KMS-11 (cell line): ENCODE results near the gene CD200.
A peak's percentile ranks its signal among the peaks of the same experiment; 100 is the strongest.

Source experiments
- H2AFZ ChIP-seq: fragments of 200-600 bp; sonication (generic); 2 replicates; pipeline ENCODE4 v1.6.1; 2016; ENCODE audit warnings: antibody characterized with exemption, mixed run types, low read depth
- H3K27ac ChIP-seq: fragments of 200-600 bp; sonication (generic); 2 replicates; pipeline ENCODE4 v1.6.1; 2016; ENCODE audit warnings: mild to moderate bottlenecking, mixed run types
- H3K27me3 ChIP-seq: fragments of 200-600 bp; sonication (generic); 2 replicates; pipeline ENCODE4 v1.6.1; 2017; ENCODE audit warnings: mild to moderate bottlenecking, low read depth, mixed run types, moderate library complexity; ENCODE audit not compliant: insufficient read depth
- H3K36me3 ChIP-seq: fragments of 200-600 bp; sonication (generic); 2 replicates; pipeline ENCODE4 v1.6.1; 2017; ENCODE audit warnings: mild to moderate bottlenecking, mixed run types; ENCODE audit not compliant: insufficient read depth
- H3K4me1 ChIP-seq: fragments of 200-600 bp; sonication (generic); 2 replicates; pipeline ENCODE4 v1.6.1; 2016; ENCODE audit warnings: mild to moderate bottlenecking, low read depth, mixed run types; ENCODE audit not compliant: poor library complexity, severe bottlenecking
- H3K4me2 ChIP-seq: fragments of 200-600 bp; sonication (generic); 2 replicates; pipeline ENCODE4 v1.7.0; 2016; ENCODE audit warnings: mild to moderate bottlenecking, mixed run types
- H3K4me3 ChIP-seq: fragments of 200-600 bp; sonication (generic); IDR thresholded peaks from 2 replicates; pipeline ENCODE4 v1.6.1; 2017; ENCODE audit warnings: low read depth, low read length, mixed read lengths; ENCODE audit not compliant: insufficient read depth
- H3K79me2 ChIP-seq: fragments of 200-600 bp; sonication (generic); 2 replicates; pipeline ENCODE4 v1.6.1; 2016; ENCODE audit warnings: low read depth, mixed run types; ENCODE audit not compliant: insufficient read depth
- H3K9ac ChIP-seq: fragments of 200-600 bp; sonication (generic); 2 replicates; pipeline ENCODE4 v1.6.1; 2016; ENCODE audit warnings: mild to moderate bottlenecking, mixed run types
- H4K20me1 ChIP-seq: fragments of 200-600 bp; sonication (generic); 2 replicates; pipeline ENCODE4 v1.6.1; 2016; ENCODE audit warnings: mild to moderate bottlenecking, mixed run types; ENCODE audit not compliant: insufficient read depth
- TF ChIP-seq, protein P1 (sequence below): fragments of 200-600 bp; sonication (generic); conservative IDR thresholded peaks from 2 replicates; pipeline ENCODE4 v1.6.1; 2017; ENCODE audit warnings: low read depth, mild to moderate bottlenecking, antibody characterized with exemption, low read length, moderate library complexity, mixed read lengths

Gene CD200

GRCh38 chr3:112314649-112315048 is 18.3 kb upstream of the CD200 start:
- no peaks in the 10 kb centered on the region for H3K36me3 ChIP-seq
- H4K20me1 ChIP-seq, result no peaks in the 10 kb centered on the region
- TF ChIP-seq, protein P1, sequence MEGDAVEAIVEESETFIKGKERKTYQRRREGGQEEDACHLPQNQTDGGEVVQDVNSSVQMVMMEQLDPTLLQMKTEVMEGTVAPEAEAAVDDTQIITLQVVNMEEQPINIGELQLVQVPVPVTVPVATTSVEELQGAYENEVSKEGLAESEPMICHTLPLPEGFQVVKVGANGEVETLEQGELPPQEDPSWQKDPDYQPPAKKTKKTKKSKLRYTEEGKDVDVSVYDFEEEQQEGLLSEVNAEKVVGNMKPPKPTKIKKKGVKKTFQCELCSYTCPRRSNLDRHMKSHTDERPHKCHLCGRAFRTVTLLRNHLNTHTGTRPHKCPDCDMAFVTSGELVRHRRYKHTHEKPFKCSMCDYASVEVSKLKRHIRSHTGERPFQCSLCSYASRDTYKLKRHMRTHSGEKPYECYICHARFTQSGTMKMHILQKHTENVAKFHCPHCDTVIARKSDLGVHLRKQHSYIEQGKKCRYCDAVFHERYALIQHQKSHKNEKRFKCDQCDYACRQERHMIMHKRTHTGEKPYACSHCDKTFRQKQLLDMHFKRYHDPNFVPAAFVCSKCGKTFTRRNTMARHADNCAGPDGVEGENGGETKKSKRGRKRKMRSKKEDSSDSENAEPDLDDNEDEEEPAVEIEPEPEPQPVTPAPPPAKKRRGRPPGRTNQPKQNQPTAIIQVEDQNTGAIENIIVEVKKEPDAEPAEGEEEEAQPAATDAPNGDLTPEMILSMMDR, result no peak
- H3K4me1 ChIP-seq, result peaks cover 41% of the 10 kb centered on the region
- H3K9ac ChIP-seq, result no peak overlapping the region
- H2AFZ ChIP-seq, result 0 out of 2 replicates have a peak overlapping the region, but pooled peaks have one; percentile 6
- no peak overlapping the region for H3K27ac ChIP-seq
- no peaks in the 10 kb centered on the region for H3K79me2 ChIP-seq
- H3K4me2 ChIP-seq, result no peak overlapping the region
- no peak overlapping the region for H3K4me3 ChIP-seq
- no peaks in the 10 kb centered on the region for H3K27me3 ChIP-seq

DNA sequence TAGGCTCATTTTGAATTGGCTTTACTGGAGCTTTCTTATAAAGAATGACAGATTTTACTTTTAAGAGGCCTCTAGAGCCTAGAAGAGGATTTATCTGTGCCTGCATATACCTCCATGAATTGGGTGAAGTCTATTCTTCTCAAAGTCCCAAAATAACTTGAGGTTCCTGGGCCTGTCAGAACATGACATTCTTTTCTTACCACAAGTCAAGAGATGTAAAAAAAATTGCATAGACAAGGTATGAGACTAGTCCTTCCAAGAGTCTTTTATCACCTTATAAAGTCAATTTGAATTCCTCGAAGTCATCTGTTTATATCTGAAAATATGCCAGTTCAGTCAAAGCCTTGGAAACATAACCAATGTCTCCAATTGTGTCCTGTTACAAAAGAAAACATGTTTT is 17.2 kb upstream of the CD200 start:
- Histone ChIP-seq H3K27me3 (no peaks in the 10 kb centered on the region), H3K36me3 (no peaks in the 10 kb centered on the region), H3K4me1 (peaks cover 52% of the 10 kb centered on the region), H4K20me1 (no peaks in the 10 kb centered on the region), H3K9ac (no peak overlapping the region), H2AFZ (no peak overlapping the region; the same call in 1 of the 2 replicates), H3K27ac (no peak overlapping the region), H3K4me2 (peak overlapping the region; percentile 76), H3K79me2 (no peaks in the 10 kb centered on the region), H3K4me3 (no peak overlapping the region)
- TF ChIP-seq, protein P1, result no peak

DNA sequence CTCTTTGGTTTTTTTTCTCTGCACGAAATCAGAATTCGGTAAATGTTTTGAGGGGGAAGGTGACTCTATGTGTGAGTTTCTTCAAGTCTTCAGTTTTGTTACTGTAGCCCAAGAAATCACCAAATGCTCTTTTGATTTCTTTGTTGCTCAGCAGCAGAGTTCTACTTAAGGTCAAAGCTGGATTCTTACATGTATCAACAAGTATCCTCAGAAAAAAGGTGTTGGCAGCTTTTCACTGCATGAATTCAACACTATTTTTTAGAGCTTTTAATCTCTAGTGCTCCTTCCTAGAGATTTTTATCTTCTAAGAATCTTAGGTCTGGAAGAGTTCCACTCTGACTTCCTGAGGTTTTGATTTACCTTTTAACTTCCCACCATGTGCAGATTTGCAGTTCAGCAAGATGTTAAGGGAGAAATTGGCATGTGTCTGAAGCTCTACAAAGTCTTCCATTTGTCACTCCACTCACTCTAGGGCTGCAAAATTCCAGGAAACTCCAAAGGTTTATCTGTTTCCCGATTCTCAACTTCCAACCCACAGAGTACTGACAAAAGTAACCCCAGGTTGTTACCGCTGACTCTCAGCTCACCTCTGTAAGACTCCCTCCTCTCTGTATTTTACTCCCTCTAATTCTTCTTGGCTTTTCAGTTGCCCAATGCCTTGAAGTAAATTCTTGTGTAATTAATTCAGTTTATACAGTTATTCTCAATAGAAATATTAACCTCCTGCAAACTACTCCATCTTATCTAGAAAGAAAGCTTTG is 13.3 kb upstream of the CD200 start:
- H3K27ac ChIP-seq, result no peak overlapping the region
- no peak overlapping the region for H3K4me2 ChIP-seq
- peaks cover 67% of the 10 kb centered on the region for H3K4me1 ChIP-seq
- H3K36me3 ChIP-seq, result no peaks in the 10 kb centered on the region
- no peaks in the 10 kb centered on the region for H3K79me2 ChIP-seq
- no peak overlapping the region for H3K4me3 ChIP-seq
- H2AFZ ChIP-seq, result no peak overlapping the region
- TF ChIP-seq, protein P1, result no peak
- no peaks in the 10 kb centered on the region for H3K27me3 ChIP-seq
- H3K9ac ChIP-seq, result no peak overlapping the region
- H4K20me1 ChIP-seq, result no peaks in the 10 kb centered on the region

DNA sequence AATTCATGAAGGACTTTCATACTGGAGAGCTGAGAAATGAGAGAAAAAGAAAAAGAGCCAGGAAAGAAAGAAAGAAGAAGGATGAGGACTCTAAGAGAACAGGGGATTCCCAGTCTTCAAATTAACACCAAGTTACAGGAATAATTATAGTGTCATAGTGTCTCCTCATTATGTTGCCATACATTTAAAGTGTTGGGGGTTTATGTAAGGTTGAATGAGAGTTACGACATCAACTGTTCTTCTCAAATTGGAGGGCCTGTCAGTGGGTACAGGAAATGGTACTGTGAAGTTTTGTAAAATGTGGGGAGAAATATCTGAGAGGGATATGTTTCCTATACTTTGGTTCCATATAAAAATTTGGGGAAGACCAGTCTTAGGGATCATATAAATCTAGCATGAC is 12.3 kb upstream of the CD200 start:
- H3K9ac ChIP-seq, result no peak overlapping the region
- H3K4me1 ChIP-seq, result peaks cover 57% of the 10 kb centered on the region
- no peak overlapping the region for H3K4me3 ChIP-seq
- TF ChIP-seq, protein P1, result no peak
- H3K36me3 ChIP-seq, result no peaks in the 10 kb centered on the region
- 0 out of 2 replicates have a peak overlapping the region, but pooled peaks have one; percentile 4 for H3K4me2 ChIP-seq
- H2AFZ ChIP-seq, result peak overlapping the region; percentile 28; the same call in 1 of the 2 replicates
- H3K27ac ChIP-seq, result no peak overlapping the region
- H3K27me3 ChIP-seq, result no peaks in the 10 kb centered on the region
- H3K79me2 ChIP-seq, result no peaks in the 10 kb centered on the region
- H4K20me1 ChIP-seq, result no peaks in the 10 kb centered on the region
